NCI-H1048 (cell line): ENCODE data around the gene NOP14.

Experiments
- DNase-seq: peaks from one replicate; lab custom pipeline; 2025; lab: John Stamatoyannopoulos, UW

The NOP14 gene

DNA sequence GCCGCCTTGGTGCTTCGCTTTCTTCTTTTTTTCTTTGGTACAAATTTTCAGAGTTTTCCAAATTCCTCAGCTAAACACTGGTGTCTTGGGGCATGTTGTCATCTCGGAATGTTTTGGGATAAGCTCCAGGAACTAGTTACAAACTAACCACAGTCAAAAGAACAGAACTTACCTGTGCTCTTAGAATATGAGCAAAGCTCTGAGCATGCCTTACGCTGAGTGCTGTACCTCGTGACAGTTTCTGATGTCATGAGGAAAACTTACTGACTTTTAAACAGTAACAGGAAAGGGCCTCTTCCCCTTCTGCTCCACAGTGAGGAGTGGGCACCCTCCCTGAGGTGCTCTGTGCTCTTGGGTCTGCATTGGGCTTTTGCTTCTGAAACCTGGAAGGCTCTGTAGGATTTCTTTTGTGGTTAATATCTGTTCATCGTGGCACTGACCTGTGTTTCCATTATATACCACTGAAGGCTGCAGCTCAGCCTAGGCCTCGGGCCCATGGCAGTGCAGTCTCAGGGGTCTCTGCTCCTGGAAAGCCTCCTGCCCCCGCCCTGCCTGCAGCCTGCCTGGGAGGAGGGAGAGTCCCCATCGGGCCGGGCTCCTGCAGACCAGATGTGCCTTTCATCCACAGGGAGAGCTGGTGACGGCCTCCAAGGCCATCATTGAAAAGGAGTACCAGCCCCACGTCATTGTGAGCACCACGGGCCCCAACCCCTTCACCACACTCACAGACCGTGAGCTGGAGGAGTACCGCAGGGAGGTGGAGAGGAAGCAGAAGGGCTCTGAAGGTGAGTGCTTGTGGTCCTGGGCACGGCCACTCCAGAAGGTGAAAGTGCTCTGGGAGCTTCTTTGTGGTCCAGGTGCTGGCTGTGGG is 48.7 kb downstream of the NOP14 start:
- DNase-seq, result no peak

DNA sequence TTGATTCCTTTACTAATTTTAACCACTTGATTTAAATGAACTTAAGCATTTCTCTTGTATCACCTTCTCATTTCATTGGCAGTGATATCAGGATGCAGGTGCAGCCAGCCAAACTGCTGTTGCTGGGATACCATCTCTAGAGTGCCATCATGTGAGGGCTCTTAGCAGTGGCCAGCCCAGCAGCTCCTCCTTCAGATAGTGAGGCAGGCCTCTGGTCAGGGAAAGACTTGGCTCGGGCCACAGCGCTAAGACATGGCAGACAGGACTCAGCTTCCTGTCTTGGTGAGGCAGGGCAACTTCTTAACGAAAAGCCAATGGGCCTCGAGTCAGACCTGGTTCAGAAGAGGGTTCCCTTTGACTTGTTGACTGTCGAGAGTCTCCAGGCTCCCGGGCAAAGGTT is 50.0 kb downstream of the NOP14 start:
- no peak for DNase-seq

DNA sequence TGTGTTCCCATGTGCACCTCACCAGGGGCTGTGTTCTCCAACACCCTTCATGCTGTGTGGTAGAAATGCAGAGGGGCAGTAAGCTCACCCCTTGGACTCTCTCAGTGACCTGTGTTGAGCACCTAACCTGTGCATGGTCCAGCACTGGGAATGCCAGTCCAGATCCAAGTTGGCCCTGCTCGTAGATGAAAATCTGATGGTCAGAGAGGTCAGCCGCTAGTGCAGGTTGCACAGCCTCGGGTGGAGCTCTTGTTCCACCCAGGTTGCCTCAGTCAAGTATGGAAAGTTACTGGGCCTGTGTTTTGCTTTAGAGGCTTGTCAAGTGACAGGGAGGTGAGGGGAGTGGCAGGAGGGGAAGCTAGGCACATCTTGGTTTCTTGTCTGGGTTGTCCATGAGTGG is 51.3 kb downstream of the NOP14 start:
- DNase-seq, result no peak

DNA sequence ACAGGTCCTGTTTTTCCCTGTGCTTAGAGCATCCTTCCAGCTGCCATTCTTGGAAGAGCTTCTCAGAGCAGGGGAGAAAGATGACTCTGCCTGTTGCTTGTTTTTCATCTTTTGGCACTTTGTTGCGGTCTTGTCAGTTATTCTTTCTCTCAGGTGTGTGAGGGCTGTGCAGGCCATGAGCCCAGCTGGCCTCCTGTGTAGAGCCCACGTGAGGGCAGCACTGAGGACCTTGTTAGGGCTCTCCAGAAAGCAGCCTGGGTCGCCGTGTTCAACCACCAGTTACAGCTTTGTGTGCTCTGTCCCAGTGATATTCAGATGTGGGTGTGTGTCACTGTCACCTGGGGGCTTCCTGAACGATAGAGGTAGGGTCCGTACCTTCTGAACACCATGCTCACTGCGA is 52.8 kb downstream of the NOP14 start:
- DNase-seq, result no peak

DNA sequence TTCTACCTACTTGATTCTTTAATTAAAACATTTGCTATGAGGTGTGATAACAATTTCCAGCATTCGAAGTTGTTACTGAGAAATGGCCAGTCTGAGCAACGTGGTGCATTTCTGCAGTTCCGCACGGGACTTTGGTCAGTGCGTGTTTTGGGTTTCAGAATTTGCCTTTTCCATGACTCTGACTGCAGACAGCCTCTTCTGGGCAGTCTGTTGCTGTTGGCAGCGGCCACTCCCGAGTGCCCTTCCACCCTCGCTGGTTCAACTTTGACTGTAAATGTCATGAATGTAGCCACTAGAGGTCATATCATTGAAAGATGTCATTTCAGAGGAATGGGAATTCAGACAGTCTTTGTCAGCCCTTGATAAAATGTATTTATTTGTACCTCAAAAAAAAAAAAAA is 53.6 kb downstream of the NOP14 start:
- DNase-seq, result no peak

DNA sequence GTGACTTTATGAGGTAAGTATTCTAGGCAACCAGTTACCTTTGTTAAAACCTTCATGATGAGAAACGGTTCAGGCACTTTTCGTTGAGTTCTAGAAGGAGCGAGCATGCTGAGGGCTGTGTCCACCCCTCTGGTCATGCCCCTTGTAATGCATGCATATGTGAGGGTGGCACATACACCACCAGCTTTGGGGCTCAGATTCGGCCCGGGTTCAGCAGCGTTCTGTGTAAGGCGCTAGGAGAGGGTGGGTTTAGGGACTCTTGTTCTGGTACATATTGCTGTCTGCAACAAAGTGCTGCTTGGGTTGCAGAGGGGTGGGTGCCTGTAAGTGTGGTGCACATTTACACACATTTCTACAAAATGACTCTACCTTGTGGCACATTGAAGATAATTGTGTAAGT is 54.5 kb downstream of the NOP14 start:
- DNase-seq, result no peak

DNA sequence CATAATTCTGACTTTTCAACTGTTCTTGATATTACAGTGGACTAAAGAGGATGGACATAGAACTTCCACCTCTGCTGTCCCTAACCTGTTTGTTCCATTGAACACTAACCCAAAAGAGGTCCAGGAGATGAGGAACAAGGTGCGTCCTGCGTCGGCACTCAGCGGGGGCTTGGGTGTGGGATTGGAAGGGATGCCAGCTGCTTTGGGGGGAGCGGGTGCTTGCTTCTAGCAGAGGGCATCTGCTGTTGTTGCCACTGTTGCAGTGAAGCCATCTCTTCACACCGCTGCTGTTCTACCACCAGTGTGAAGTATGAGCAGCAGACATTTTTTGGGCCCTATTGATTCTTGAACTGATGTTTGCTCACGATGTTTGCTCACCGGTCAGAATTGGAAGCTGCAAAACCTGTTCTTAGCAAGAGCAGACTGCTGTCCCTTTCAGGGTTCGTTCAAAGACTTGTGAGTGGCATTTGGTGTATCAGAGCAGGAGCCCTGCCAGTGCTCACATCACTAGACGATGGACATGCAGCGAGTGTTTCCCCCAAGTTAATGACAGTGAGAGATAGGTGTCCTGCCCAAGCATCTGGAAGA is 55.4 kb downstream of the NOP14 start:
- DNase-seq, result no peak

DNA sequence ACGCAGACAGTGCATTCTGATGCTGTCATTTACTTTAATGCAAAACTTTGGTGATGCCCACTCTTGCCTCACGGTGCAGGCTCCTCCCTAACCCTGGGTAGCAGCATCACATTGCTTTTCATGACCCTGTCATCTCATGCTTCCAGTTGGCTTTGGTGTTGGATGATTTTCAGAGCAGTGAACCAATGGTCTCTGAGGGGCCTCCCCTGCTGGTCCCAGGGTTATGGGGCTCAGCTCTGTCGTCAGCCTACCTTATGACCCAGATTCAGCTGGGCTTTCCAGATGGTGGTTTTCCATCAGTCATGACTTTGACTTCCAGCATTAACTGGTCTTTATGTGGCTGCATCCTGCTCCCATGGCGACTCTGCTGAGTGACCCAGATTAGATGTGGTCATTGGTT is 56.0 kb downstream of the NOP14 start:
- no peak for DNase-seq

DNA sequence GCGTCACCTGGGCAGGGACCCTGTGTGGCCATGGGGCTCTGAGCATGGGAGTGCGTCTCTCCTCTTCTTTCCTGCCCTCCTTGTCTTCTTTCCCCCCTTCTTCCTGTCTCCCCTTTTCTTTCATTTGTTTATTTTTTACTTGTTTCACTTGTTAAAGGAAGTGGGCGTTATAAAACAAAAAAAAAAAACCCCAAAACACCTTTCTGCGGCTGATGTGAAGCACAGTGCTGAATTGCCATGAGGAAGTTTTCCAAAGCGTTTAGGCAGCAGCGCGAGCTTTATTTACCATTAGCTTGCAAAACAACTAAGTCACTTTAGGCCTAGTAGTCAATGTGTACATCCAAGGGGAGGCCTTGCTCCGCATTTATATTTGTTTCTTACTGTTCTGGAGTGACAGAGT is 57.0 kb downstream of the NOP14 start:
- no peak for DNase-seq

DNA sequence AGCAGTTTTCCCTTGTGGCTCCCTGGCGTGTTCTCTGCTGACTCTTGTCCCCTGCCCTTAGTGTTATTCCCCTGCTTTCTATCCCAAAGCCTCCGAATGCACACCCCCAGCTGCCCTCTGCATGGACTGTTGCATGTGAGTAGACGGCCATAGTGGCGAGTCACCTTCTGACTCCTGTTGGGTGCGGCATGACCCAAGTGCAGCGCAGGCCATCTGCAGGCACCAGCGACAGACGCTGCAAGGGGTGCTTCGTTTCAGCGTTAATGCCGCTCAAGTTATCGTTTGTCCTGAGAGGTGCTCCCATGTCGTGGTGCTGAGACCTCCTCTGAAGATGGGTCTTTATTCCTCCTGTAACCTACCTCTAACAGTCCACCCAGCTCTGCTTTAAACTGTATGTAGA is 57.7 kb downstream of the NOP14 start:
- no peak for DNase-seq

DNA sequence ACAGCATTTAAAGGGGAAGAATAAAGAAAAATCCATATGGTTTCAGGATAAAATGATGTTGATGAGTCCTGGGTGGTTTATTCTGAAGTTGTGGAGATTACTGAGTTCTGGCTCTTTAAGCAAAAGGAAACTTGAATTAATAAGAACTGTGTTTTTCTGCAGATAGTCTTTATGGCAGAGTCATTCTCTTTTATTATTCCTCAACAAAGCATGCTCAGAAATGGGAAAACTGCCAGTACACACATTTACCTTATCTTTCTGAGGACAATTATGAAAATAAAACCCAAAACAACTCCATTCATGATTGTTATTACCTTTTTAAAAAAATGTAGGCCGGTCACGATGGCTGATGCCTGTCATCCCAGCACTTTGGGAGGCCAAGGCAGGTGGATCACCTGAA is 61.1 kb downstream of the NOP14 start:
- no peak for DNase-seq

DNA sequence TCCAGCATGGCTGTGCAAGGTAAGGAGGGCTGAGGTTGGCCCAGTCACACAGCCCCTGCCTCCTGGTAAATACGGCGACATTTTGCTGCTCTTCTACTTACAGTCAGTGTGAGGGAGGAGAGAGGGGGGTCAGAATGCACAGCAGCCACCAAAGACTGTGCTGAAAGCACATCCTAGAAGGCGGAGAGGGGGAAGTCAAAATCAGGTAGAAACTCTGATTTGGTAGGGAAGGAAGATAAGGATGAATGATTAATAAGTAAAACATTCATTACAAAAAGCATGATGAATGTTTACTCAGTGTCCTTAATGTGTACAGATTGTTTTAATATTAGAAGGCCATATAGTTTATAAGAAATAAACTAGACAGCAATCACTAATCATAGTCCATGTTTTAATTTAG is 62.0 kb downstream of the NOP14 start:
- DNase-seq, result no peak

DNA sequence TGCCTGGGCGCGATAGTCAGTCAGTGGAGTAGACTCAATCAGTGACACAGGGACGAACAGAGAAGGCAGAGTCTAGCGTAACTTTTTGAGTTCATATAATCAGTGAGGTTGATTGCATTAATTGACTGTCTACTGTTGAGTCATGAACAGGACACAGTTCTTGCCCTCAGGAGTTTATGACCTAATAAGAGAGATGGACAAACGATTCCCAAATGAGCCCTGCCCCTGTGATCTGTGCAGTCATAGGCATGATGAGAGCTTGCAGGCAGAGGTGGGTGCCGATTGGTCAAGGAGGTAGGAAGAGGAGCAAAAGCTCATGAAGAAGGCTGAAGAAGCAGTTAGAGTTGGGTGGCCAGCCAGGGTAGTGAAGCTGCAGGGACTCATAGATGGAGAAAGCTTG is 62.5 kb downstream of the NOP14 start:
- DNase-seq, result no peak

DNA sequence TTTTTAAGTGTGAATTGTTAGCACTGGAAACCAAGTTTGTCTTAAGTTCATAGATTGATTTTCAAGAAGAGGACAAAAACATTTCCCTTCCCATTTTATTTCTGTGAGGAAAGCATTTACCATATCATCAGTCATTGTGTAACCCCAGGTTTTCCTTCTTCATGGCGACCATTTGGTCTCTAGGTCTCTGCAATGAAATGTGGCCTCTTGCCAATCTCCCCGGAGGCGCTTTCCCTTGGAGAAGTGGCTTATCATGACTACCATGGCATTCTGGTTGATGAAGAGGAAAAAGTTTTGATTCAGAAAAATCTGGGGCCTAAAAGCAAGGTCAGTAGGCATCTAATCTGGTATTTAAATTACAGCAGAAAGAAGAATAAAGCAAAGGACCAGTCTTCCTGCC is 65.2 kb downstream of the NOP14 start:
- DNase-seq, result no peak

DNA sequence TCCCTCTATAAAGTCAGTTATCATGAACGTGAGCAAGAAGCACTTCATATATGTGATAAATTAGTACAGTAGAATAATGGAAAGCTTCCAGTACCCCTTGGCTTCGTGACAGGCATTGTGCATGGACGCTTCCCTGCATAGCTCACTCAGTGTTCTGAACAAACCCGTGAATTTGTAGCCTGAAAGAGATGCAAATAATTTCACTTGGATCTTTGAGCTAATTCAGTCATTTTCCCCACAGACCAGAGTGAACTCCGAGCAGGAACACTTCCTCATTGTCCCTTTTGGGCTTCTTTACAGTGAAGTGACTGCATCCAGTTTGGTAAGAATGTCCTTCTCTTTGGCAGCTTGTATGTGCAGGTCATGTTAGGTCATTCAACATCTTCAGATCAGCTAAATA is 69.4 kb downstream of the NOP14 start:
- DNase-seq, result peak; percentile 27

DNA sequence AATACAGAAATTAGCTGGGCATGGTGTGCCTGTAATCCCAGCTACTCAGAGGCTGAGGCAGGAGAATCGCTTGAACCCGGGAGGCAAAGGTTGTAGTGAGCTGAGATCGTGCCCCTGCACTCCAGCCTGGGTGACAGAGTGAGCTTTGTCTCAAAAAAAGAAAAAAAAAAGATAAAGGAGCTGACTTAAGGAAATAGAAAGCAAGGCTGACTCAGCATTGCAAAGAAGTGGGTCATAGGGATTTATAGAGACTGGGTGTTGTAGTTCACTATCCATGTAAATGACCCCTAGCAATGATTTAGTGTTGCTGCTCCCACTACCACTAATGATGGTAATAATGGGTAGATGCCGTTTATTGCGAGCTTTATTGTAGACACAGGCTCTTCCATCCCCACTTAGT is 71.9 kb downstream of the NOP14 start:
- DNase-seq, result no peak

DNA sequence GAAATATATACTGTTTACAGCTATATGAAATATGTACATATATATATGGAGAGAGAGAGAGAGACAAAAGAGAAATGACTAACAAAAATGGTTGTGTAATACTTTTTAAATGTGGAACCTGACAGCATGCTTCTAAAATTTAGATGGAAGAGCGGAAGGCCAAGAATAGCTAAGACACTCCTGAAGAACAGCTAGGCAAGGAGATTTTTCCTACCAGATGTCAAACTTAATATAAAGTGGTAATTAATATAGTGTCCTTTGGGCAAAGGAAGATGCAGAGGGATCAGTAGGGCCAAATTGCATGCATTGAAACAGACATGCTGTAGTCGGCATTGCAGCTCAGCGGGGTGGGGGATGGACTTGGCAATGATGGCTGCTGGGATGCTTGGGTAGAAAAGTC is 74.3 kb downstream of the NOP14 start:
- no peak for DNase-seq
